ENCODE measurements around the gene MSRB3.
"Not testable (repeated sequence)": the region's sequence is repeated elsewhere in the genome, so short reads cannot be mapped to it uniquely, and the experiment has no call there.

Gene MSRB3

GRCh38 chr12:65278576-65279368 lies at the start of gene MSRB3:
TSS of gene MSRB3 (plus strand) at chr12:65278683. CDS start at chr12:65308580, 29,897 bp downstream.
- DNase-seq: no peak

- DNase-seq: no peak
Measured at GRCh38 chr12:65229441-65229840, 49.0 kb upstream of the MSRB3 start.

GRCh38 chr12:65232476-65233077 lies 45.9 kb upstream of the MSRB3 start:
- DNase-seq: no peak

GRCh38 chr12:65237153-65237552 lies 41.3 kb upstream of the MSRB3 start:
- no peak for DNase-seq

- no peak for DNase-seq
Measured at GRCh38 chr12:65238609-65239008, 39.9 kb upstream of the MSRB3 start.

- DNase-seq: no peak
Measured at GRCh38 chr12:65248656-65249633, 29.5 kb upstream of the MSRB3 start.

- no peak for DNase-seq
Measured at GRCh38 chr12:65252515-65252914, 26.0 kb upstream of the MSRB3 start.

- DNase-seq: no peak
Measured at GRCh38 chr12:65257986-65258385, 20.5 kb upstream of the MSRB3 start.

- no peak for DNase-seq
Measured at GRCh38 chr12:65259501-65259900, 19.0 kb upstream of the MSRB3 start.

GRCh38 chr12:65263777-65264176 lies 14.7 kb upstream of the MSRB3 start:
- no peak for DNase-seq

GRCh38 chr12:65266408-65266807 lies 12.1 kb upstream of the MSRB3 start:
- DNase-seq: no peak

- DNase-seq: no peak
Measured at GRCh38 chr12:65269603-65270002, 8.9 kb upstream of the MSRB3 start.

- no peak for DNase-seq
Measured at GRCh38 chr12:65274602-65275272, 3.7 kb upstream of the MSRB3 start.

- no peak for DNase-seq
Measured at GRCh38 chr12:65275627-65276026, 2.9 kb upstream of the MSRB3 start.

- DNase-seq: no peak
Measured at GRCh38 chr12:65276916-65277530, 1.5 kb upstream of the MSRB3 start.

GRCh38 chr12:65277994-65278575 lies 398 bp upstream of the MSRB3 start:
- DNase-seq: no peak

- DNase-seq: no peak
Measured at GRCh38 chr12:65279369-65280112, 1.1 kb downstream of the MSRB3 start.

- DNase-seq: no peak
Measured at GRCh38 chr12:65280306-65280705, 1.8 kb downstream of the MSRB3 start.

GRCh38 chr12:65282840-65283239 lies 4.4 kb downstream of the MSRB3 start:
- no peak for DNase-seq

GRCh38 chr12:65285532-65285931 lies 7.0 kb downstream of the MSRB3 start:
- not testable (repeated sequence) for DNase-seq

GRCh38 chr12:65287426-65287825 lies 8.9 kb downstream of the MSRB3 start:
- no peak for DNase-seq
